MM.1S (cell line): ENCODE measurements around the gene ATM.

Experiments
- CTCF ChIP-seq: fragments of 300-600 bp; sonication (generic); IDR thresholded peaks from 2 replicates; pipeline ENCODE4 v1.5.1; 2016; ENCODE audit warnings: antibody characterized with exemption, low read length, mixed read lengths
- EZH2 ChIP-seq: fragments of 300-600 bp; sonication (generic); optimal IDR thresholded peaks from 2 replicates; pipeline ENCODE3; 2017; ENCODE audit warnings: low read depth, mild to moderate bottlenecking, antibody characterized with exemption, low read length, mixed read lengths

- no peak for TF ChIP-seq CTCF
- TF ChIP-seq EZH2, result no peak
Observed at GRCh38 chr11:108206171-108206570, 16.7 kb upstream of the ATM start.
